Measurements from ENCODE around the gene C3orf33. TPM values are rescaled to one million over a fixed set of nuclear protein-coding genes. Genes with fewer than 3 reads are reported as not detected.
A peak's percentile ranks its signal among the peaks of the same experiment; 100 is the strongest.

Gene C3orf33
- total and polyA plus RNA-seq, 2 of the 13 experiments (the other 11 are each of a cell fraction or from before 2014, with no cell fraction given) = 9.2 to 12.6 TPM

GRCh38 chr3:155748611-155749365, 57.3 kb downstream of the C3orf33 start (continued):
- TF ChIP-seq ZNF142 (CRISPR knock-in tag; IDR thresholded peaks at IDR 0.05) = no peak
- TF ChIP-seq FOXP1 (IDR thresholded peaks at IDR 0.05) = no peak
- peak; percentile 18; the same call in 1 of the 2 replicates for TF ChIP-seq FOXP1 (CRISPR knock-in tag; IDR thresholded peaks at IDR 0.05)
- no peak for TF ChIP-seq ZNF337 (CRISPR knock-in tag; IDR thresholded peaks at IDR 0.05; ENCODE audit: borderline replicate concordance, low read depth)
- TF ChIP-seq TRIM22 (IDR thresholded peaks at IDR 0.05) = no peak
- no peak for TF ChIP-seq ZKSCAN1 (IDR thresholded peaks at IDR 0.05; ENCODE audit: low read length)
- no peak for TF ChIP-seq ZNF713 (CRISPR knock-in tag; IDR thresholded peaks at IDR 0.05)
- no peak for TF ChIP-seq TIGD3 (CRISPR knock-in tag; IDR thresholded peaks at IDR 0.05; ENCODE audit: borderline replicate concordance)
- no peak for TF ChIP-seq ZFY (CRISPR knock-in tag; IDR thresholded peaks at IDR 0.05)
- TF ChIP-seq LBX2 (CRISPR knock-in tag; IDR thresholded peaks at IDR 0.05; ENCODE audit: borderline replicate concordance) = no peak
- no peak for TF ChIP-seq MXI1 (IDR thresholded peaks at IDR 0.05; ENCODE audit: borderline replicate concordance, low read depth, low read length)
- no peak for TF ChIP-seq ZBTB10 (CRISPR knock-in tag; IDR thresholded peaks at IDR 0.05; ENCODE audit: borderline replicate concordance)
- no peak for TF ChIP-seq ZNF276 (CRISPR knock-in tag; IDR thresholded peaks at IDR 0.05; ENCODE audit: low read depth)
- no peak for TF ChIP-seq NFYB (CRISPR knock-in tag; IDR thresholded peaks at IDR 0.05)
- TF ChIP-seq SRSF4 (IDR thresholded peaks at IDR 0.05; ENCODE audit: low read depth, low read length, poor library complexity, severe bottlenecking) = no peak

Data from HepG2 (cell line).